Neural cell (in vitro differentiated cells): ENCODE measurements around the gene PSEN1. TPM values are rescaled to one million over a fixed set of nuclear protein-coding genes. Genes with fewer than 3 reads are reported as not detected.
A peak's percentile ranks its signal among the peaks of the same experiment; 100 is the strongest.

Experiments used
- H2AFZ ChIP-seq: fragments of 200-600, 300-800 bp; sonication (generic), shearing (Covaris generic); 2 replicates; pipeline ENCODE4 v1.6.0; 2014; ENCODE audit warnings: low read depth, mild to moderate bottlenecking, antibody characterized with exemption, low read length, moderate library complexity
- H3F3A ChIP-seq: fragments of 200-600 bp; shearing (Covaris generic); 2 replicates; pipeline ENCODE4 v1.6.1; 2016; ENCODE audit warnings: mild to moderate bottlenecking, moderate library complexity, mixed read lengths, antibody characterized with exemption, low read length; ENCODE audit not compliant: insufficient read depth, poor library complexity, severe bottlenecking
- H3K27ac ChIP-seq: fragments of 200-600, 300-800 bp; sonication (generic), shearing (Covaris generic); 2 replicates; pipeline ENCODE4 v1.5.1; 2014; ENCODE audit warnings: mild to moderate bottlenecking, low read length, moderate library complexity
- H3K27me3 ChIP-seq: fragments of 300-800, 200-600 bp; sonication (generic), shearing (Covaris generic); 2 replicates; pipeline ENCODE4 v1.6.0; 2014; ENCODE audit warnings: mild to moderate bottlenecking, low read depth, low read length, moderate library complexity; ENCODE audit not compliant: insufficient read depth
- H3K36me3 ChIP-seq: fragments of 300-800, 200-600 bp; sonication (generic), shearing (Covaris generic); 2 replicates; pipeline ENCODE4 v1.5.1; 2014; ENCODE audit warnings: mild to moderate bottlenecking, antibody characterized with exemption, low read length, moderate library complexity; ENCODE audit not compliant: insufficient read depth
- H3K4me2 ChIP-seq: fragments of 300-800, 200-600 bp; sonication (generic), shearing (Covaris generic); 2 replicates; pipeline ENCODE4 v1.6.0; 2014; ENCODE audit warnings: mild to moderate bottlenecking, low read length
- H3K4me3 ChIP-seq: fragments of 300-800, 200-600 bp; sonication (generic), shearing (Covaris generic); 2 replicates; pipeline ENCODE4 v1.5.1; 2014; ENCODE audit warnings: mild to moderate bottlenecking, low read length, moderate library complexity
- H3K79me2 ChIP-seq: fragments of 200-600 bp; shearing (Covaris generic); replicated peaks from 2 replicates; pipeline ENCODE4 v1.6.0; 2014; ENCODE audit warnings: mild to moderate bottlenecking, low read length, moderate library complexity; ENCODE audit not compliant: insufficient read depth
- H3K9ac ChIP-seq: fragments of 300-800, 200-600 bp; sonication (generic), shearing (Covaris generic); 2 replicates; pipeline ENCODE4 v1.6.1; 2016; ENCODE audit warnings: mild to moderate bottlenecking, low read length, mixed read lengths
- H3K9me2 ChIP-seq: fragments of 200-600 bp; shearing (Covaris generic); 2 replicates; pipeline ENCODE4 v1.6.1; 2016; ENCODE audit warnings: mild to moderate bottlenecking, low read length, mixed read lengths; ENCODE audit not compliant: insufficient read depth
- H3K9me3 ChIP-seq: fragments of 200-600, 300-800 bp; sonication (generic), shearing (Covaris generic); 2 replicates; pipeline ENCODE4 v1.6.1; 2016; ENCODE audit warnings: mild to moderate bottlenecking, mixed run types, low read length, moderate library complexity, mixed read lengths
- H4K20me1 ChIP-seq: fragments of 200-600 bp; shearing (Covaris generic); 2 replicates; pipeline ENCODE4 v1.6.1; 2016; ENCODE audit warnings: mild to moderate bottlenecking, mixed run types; ENCODE audit not compliant: insufficient read depth
- CTCF ChIP-seq: fragments of 450-650 bp; IDR thresholded peaks from 2 replicates; pipeline ENCODE4 v1.5.1; 2014; ENCODE audit warnings: antibody characterized with exemption, mild to moderate bottlenecking, moderate library complexity; ENCODE audit not compliant: poor library complexity, severe bottlenecking
- EP300 ChIP-seq: fragments of 450-650 bp; conservative IDR thresholded peaks from 2 replicates; pipeline ENCODE4 v1.6.1; 2014; ENCODE audit warnings: antibody characterized with exemption, mild to moderate bottlenecking, moderate library complexity; ENCODE audit not compliant: poor library complexity, severe bottlenecking
- EZH2 ChIP-seq: fragments of 200-600, 300-800 bp; shearing (Covaris generic), sonication (generic); IDR thresholded peaks from 2 replicates; pipeline ENCODE4 v1.6.1; 2014; ENCODE audit warnings: antibody characterized with exemption, low read length, borderline replicate concordance, mild to moderate bottlenecking; ENCODE audit not compliant: insufficient read depth, poor library complexity, severe bottlenecking
- REST ChIP-seq: IDR thresholded peaks from 2 replicates; pipeline ENCODE4 v1.6.1; 2012; ENCODE audit warnings: borderline replicate concordance
- SMC3 ChIP-seq: fragments of 450-650 bp; conservative IDR thresholded peaks from 2 replicates; pipeline ENCODE4 v1.6.1; 2014; ENCODE audit warnings: antibody characterized with exemption, mild to moderate bottlenecking, moderate library complexity; ENCODE audit not compliant: poor library complexity
- polyA plus RNA-seq: library from polyadenylated mRNA; depleted of rRNA; stranded (reverse); fragments of >200 nt; gene quantifications from 2 replicates; pipeline ENCODE4 v1.2.3, GENCODE V29; 2014

Gene PSEN1
- polyA plus RNA-seq, 1 donor from 2014 or later: 40.3 TPM

GRCh38 chr14:73125746-73126145, 10.6 kb upstream of the PSEN1 start:
- Histone ChIP-seq H3K9me2 (no peaks in the 10 kb centered on the region), H3K27ac (no peak overlapping the region), H3F3A (no peaks in the 10 kb centered on the region), H3K4me2 (no peak overlapping the region), H3K4me3 (no peak overlapping the region), H2AFZ (no peak overlapping the region), H3K36me3 (no peaks in the 10 kb centered on the region), H3K9me3 (no peaks in the 10 kb centered on the region), H3K79me2 (no peaks in the 10 kb centered on the region), H4K20me1 (no peaks in the 10 kb centered on the region), H3K9ac (no peak overlapping the region), H3K27me3 (no peaks in the 10 kb centered on the region)
- no peak for TF ChIP-seq SMC3

- Histone ChIP-seq H3K4me2 (no peak overlapping the region), H3F3A (no peaks in the 10 kb centered on the region), H2AFZ (no peak overlapping the region), H3K9me2 (no peaks in the 10 kb centered on the region), H3K9me3 (no peaks in the 10 kb centered on the region), H3K36me3 (no peaks in the 10 kb centered on the region), H3K9ac (no peak overlapping the region), H3K4me3 (no peak overlapping the region), H3K79me2 (peaks cover 15% of the 10 kb centered on the region), H4K20me1 (no peaks in the 10 kb centered on the region), H3K27me3 (no peaks in the 10 kb centered on the region), H3K27ac (no peak overlapping the region)
- TF ChIP-seq EZH2 (no peak), EP300 (no peak), CTCF (no peak), REST (no peak)
These were observed 2.5 kb upstream of the PSEN1 start for GRCh38 chr14:73133795-73134194.

GRCh38 chr14:73136085-73136386, 271 bp upstream of the PSEN1 start:
- no peak for TF ChIP-seq EP300
- H3K4me3 ChIP-seq: peak overlapping the region; percentile 79
- no peaks in the 10 kb centered on the region for H3K27me3 ChIP-seq
- no peaks in the 10 kb centered on the region for H3F3A ChIP-seq
- H3K27ac ChIP-seq: peak overlapping the region; percentile 85
- H3K9ac ChIP-seq: peak overlapping the region; percentile 88
- peak overlapping the region; percentile 30 for H3K4me2 ChIP-seq
- H3K9me2 ChIP-seq: no peaks in the 10 kb centered on the region
- no peaks in the 10 kb centered on the region for H4K20me1 ChIP-seq
- no peaks in the 10 kb centered on the region for H3K9me3 ChIP-seq
- peak overlapping the region; percentile 92 for H2AFZ ChIP-seq
- peaks cover 37% of the 10 kb centered on the region for H3K79me2 ChIP-seq
- H3K36me3 ChIP-seq: no peaks in the 10 kb centered on the region
